HUES64 (cell line): ENCODE results near the gene DOCK4.
"Not testable (repeated sequence)": the region's sequence is repeated elsewhere in the genome, so short reads cannot be mapped to it uniquely, and the experiment has no call there.

Source experiments
- H3K27ac ChIP-seq: 2 replicates; pipeline ENCODE4 v1.7.0; 2013; ENCODE audit warnings: low read depth, low read length, inconsistent platforms
- H3K27me3 ChIP-seq: 2 replicates; pipeline ENCODE4 v1.6.1; 2013; ENCODE audit warnings: mild to moderate bottlenecking, low read length; ENCODE audit not compliant: insufficient read depth
- H3K36me3 ChIP-seq: 2 replicates; pipeline ENCODE4 v1.6.1; 2013; ENCODE audit warnings: mild to moderate bottlenecking, low read length; ENCODE audit not compliant: insufficient read depth
- H3K4me1 ChIP-seq: 2 replicates; pipeline ENCODE4 v1.6.1; 2013; ENCODE audit warnings: mild to moderate bottlenecking, low read length, moderate library complexity; ENCODE audit not compliant: insufficient read depth
- H3K4me3 ChIP-seq: 2 replicates; pipeline ENCODE4 v1.5.1; 2013; ENCODE audit warnings: mild to moderate bottlenecking, low read length, moderate library complexity
- H3K9ac ChIP-seq: 2 replicates; pipeline ENCODE4 v1.6.1; 2013; ENCODE audit warnings: mild to moderate bottlenecking, low read depth, low read length
- H3K9me3 ChIP-seq: 2 replicates; pipeline ENCODE4 v1.6.1; 2013; ENCODE audit warnings: low read depth, low read length; ENCODE audit not compliant: insufficient read depth
- WGBS: fragments of 150-250, 120-280 bp; methylation state at CpG from one replicate; pipeline ENCODE4 v1.1.7; 2013; ENCODE audit warnings: missing lambda C conversion rate; 5-methylcytosine and 5-hydroxymethylcytosine counted together

DOCK4 gene

DNA sequence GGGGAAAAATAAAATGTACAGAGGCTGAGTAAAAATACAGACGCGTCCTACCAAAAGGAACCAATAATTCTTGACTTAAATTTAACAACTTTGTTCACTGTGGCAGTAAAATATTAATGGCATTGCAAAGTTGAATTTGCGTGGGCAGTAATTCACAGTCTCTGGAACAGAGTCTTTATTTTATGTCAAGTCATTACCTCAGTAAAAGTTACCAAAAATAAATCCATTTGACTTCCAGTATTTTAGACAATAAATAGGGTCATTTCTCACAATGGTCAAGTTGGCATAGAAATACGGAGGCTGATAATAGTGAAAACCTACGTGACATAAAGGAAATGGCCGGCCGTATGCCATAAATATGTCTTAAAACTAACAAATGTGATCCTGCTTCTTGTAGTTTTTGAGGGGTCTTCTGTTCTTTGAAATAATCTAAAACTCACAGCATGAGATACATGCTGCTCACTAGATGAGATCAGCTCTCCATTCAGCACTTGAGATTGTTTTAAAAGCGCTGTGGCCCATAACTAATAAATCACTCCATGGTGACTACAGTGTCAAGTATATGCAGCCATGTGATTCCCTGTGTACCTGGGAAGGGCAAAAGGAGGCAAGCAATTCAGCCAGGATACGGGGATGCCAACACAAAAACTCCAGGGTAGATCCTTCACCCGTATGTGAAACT lies 75.3 kb downstream of the DOCK4 start:
- H3K4me1 ChIP-seq = peaks cover 28% of the 10 kb centered on the region
- H3K27me3 ChIP-seq = no peaks in the 10 kb centered on the region
- H3K36me3 ChIP-seq = no peaks in the 10 kb centered on the region
- no peak overlapping the region for H3K9ac ChIP-seq
- no peaks in the 10 kb centered on the region for H3K9me3 ChIP-seq
- H3K27ac ChIP-seq = no peak overlapping the region
- H3K4me3 ChIP-seq = no peak overlapping the region
- WGBS = 84% methylated on average over 9 of the region's 10 CpGs

DNA sequence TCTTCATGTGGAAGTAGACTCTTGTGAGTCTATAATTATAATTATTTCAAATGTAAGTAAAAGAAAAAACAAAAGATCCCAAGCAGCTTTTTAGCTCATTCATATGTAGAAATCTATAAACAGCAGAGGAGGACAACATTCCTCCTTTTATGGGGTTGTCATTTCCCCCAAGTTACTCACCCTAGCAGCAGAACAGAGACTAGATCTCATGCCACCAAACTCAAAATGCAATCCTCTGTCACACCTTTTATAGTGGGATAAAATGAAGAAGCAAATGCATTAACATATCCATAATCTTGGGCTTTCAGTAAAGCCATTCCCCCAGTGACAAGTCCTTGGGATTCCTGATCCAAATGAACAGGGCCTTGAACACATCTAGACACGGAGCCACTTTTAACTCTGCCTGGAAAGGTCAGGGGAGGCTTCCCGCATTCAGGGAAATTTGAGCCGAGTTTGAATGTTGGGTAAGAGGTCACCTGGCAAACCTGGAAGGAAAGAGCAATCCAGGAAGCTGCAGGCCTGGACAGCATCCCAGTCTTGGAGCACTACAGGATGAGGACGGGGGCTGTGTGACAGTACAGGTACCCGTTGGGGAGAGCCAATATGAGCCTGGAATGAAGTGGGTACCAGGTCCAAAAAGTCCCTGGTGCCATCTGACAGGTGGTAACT lies 76.4 kb downstream of the DOCK4 start:
- H3K36me3 ChIP-seq = no peaks in the 10 kb centered on the region
- no peaks in the 10 kb centered on the region for H3K9me3 ChIP-seq
- 74% methylated on average over 5 of the region's 5 CpGs for WGBS
- H3K4me3 ChIP-seq = no peak overlapping the region
- H3K27me3 ChIP-seq = no peaks in the 10 kb centered on the region
- no peak overlapping the region for H3K9ac ChIP-seq
- no peak overlapping the region for H3K27ac ChIP-seq
- peaks cover 25% of the 10 kb centered on the region for H3K4me1 ChIP-seq

DNA sequence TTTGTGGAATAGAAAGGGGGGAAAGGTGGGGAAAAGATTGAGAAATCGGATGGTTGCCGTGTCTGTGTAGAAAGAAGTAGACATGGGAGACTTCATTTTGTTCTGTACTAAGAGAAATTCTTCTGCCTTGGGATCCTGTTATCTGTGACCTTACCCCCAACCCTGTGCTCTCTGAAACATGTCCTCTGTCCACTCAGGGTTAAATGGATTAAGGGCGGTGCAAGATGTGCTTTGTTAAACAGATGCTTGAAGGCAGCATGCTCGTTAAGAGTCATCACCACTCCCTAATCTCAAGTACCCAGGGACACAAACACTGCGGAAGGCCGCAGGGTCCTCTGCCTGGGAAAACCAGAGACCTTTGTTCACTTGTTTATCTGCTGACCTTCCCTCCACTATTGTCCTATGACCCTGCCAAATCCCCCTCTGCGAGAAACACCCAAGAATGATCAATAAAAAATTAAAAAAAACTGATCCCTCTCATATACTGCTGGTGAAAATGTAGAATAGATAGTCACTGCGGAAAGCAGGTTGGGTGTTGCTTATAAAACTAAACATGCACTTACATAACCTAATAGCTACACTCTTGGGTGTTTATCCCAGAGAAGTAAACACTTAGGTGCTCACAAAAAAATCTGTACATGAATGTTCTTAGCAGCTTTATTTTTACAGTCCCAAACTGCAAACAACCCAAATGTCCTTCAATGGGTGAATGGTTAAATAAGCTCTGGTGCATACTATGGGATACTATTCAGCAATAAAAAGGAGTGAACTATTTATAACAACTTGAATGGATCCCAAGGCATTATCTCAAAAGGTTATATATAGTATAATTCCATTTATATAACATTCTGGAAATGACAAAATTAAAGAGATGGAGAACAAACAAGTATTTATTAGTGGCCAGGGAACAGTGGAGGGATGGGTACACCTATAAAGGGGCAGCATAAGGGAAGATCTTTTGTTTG lies 77.5 kb downstream of the DOCK4 start:
- H3K4me1 ChIP-seq = peaks cover 25% of the 10 kb centered on the region
- H3K36me3 ChIP-seq, H3K9me3 ChIP-seq, H3K27ac ChIP-seq, H3K27me3 ChIP-seq, H3K9ac ChIP-seq, H3K4me3 ChIP-seq: not testable (repeated sequence)
- 96% methylated on average over 2 of the region's 8 CpGs for WGBS

DNA sequence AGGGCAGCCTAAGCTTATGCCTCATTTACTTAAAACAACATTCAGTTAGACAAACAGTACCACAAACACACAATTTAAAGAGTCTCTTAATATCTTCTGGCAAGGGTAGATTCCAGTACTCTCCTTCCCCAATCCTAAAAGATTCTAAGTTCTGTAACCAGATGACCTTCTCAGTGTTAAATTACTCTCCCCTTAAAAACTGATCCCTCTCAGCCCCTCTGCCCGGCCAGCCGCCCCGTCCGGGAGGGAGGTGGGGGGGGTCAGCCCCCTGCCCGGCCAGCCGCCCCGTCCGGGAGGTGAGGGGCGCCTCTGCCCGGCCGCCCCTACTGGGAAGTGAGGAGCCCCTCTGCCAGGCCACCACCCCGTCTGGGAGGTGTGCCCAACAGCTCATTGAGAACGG lies 78.2 kb downstream of the DOCK4 start:
- peaks cover 25% of the 10 kb centered on the region for H3K4me1 ChIP-seq
- not testable (repeated sequence) for H3K27me3 ChIP-seq, H3K9ac ChIP-seq, H3K36me3 ChIP-seq, H3K9me3 ChIP-seq, H3K27ac ChIP-seq, H3K4me3 ChIP-seq
- WGBS = 74% methylated on average over 3 of the region's 13 CpGs

DNA sequence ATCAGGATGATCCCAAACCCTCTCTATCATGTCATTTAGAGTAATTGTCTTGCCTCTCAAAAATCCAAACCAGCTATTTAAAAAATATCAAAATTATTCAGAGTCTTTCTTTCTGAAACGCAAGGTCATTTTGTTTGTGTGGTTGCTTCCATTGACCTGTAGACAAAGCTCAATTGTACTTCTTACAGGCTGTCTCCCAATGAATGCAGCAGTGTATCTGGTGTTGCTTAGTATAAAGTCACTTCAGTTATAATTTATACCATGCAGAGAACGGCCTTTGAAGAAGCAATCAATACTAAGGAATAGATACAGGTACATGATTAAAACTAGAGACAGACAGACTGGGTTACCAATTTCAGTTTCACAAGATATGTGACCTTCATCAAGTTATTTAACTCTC lies 80.9 kb downstream of the DOCK4 start:
- Histone ChIP-seq H3K9me3 (no peaks in the 10 kb centered on the region), H3K4me1 (peaks cover 12% of the 10 kb centered on the region; the same call in 1 of the 2 replicates), H3K4me3 (no peak overlapping the region), H3K27ac (no peak overlapping the region), H3K9ac (no peak overlapping the region), H3K36me3 (no peaks in the 10 kb centered on the region), H3K27me3 (no peaks in the 10 kb centered on the region)
- 100% methylated on average over 2 of the region's 2 CpGs for WGBS

DNA sequence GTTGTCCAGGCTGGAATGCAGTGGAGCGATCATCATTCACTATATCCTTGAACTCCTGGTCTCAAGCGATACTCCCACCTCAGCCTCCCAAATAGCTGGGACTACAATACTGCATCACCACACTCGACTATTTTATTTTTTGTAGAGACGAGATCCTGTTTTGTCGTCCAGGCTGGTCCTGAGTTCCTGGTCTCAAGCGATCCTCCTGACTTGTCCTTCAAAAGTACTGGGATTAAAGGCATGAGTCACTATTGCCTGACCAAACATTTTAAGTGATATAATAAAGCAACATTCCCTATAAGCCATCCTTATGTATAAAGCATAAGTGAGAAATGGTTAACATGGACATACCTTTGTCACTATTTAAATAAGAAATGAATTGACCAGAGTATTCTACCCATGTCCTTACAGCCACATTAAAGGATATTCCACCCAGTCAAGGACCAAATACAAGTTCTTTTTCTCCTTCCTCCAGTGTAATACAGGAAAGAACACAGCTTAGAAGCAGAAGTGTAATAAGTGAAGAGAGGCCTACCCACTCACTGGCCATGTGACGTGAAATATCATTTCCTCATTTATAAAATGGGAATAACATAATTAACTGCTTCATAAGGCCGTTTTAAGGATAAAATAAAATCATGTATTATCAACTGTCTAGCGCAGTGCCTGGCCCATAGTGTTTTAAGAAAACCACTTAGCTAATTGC lies 82.0 kb downstream of the DOCK4 start:
- Histone ChIP-seq H3K4me1 (peaks cover 6% of the 10 kb centered on the region; the same call in 1 of the 2 replicates), H3K4me3 (no peak overlapping the region), H3K36me3 (no peaks in the 10 kb centered on the region), H3K9me3 (no peaks in the 10 kb centered on the region), H3K27me3 (no peaks in the 10 kb centered on the region), H3K9ac (no peak overlapping the region), H3K27ac (no peak overlapping the region)
- WGBS = 94% methylated on average over 8 of the region's 9 CpGs

DNA sequence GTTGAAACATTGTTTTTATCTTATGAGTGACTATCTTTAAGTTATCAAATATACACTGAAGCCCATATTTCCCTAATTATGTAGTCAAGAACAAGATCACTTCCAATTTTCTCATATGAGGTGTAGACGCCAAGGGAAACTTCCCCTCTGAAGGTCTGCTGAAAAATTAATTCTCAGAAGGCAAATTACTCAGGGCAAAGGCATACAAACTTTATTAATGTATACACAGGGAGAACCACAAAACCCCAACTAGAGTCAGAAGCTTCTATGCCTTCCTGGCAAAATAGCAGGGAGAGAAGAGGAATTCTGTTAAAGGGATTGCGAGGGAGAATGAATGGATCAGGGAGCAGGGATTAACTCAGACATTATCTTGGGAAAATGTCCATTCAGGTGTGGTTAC lies 83.4 kb downstream of the DOCK4 start:
- no peaks in the 10 kb centered on the region for H3K36me3 ChIP-seq
- no peak overlapping the region for H3K4me3 ChIP-seq
- H3K9ac ChIP-seq = no peak overlapping the region
- 90% methylated on average over 2 of the region's 2 CpGs for WGBS
- H3K9me3 ChIP-seq = no peaks in the 10 kb centered on the region
- H3K4me1 ChIP-seq = no peaks in the 10 kb centered on the region
- no peak overlapping the region for H3K27ac ChIP-seq
- H3K27me3 ChIP-seq = no peaks in the 10 kb centered on the region

DNA sequence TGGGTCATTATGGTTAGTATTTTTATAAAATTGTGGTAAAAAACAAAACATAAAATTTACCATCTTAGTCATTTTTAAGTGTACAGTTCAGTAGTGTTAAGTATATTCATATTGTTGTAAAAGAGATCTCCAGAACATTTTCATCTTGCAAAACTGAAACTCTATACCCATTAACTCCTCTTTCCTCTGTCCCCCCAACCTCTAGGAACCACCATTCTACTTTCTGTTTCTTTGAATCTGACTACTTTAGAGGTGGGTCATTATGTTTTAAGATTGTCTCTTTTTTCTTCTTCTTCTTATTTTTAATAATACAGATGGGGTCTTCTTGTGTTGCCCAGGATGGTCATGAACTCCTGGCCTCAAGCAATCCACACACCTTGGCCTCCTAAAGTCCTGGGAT lies 84.1 kb downstream of the DOCK4 start:
- Histone ChIP-seq H3K9ac (no peak overlapping the region), H3K27me3 (no peaks in the 10 kb centered on the region), H3K9me3 (no peaks in the 10 kb centered on the region), H3K36me3 (no peaks in the 10 kb centered on the region), H3K4me3 (no peak overlapping the region), H3K27ac (no peak overlapping the region), H3K4me1 (no peaks in the 10 kb centered on the region)

DNA sequence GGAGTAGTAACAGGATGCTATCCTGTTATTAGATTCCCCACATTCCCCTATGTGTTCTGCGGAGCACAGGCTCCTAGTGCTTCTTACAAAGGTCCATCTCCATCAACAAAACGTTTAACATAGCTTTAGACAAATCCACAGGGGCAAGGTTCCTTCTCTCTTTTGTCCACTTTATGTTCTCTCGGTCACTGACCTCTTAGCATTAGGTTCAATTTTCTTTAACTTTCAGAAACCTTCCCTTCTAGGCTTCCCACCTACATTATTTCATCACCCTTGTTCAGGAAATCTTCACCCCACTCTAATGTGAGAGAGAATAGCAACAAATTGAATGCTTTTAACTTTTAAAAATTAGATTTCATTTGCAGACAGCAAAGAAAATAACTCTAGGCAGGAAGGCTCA lies 84.9 kb downstream of the DOCK4 start:
- H3K9me3 ChIP-seq = no peaks in the 10 kb centered on the region
- no peaks in the 10 kb centered on the region for H3K27me3 ChIP-seq
- H3K4me3 ChIP-seq = no peak overlapping the region
- no peaks in the 10 kb centered on the region for H3K4me1 ChIP-seq
- no peak overlapping the region for H3K9ac ChIP-seq
- H3K36me3 ChIP-seq = no peaks in the 10 kb centered on the region
- WGBS = 84% methylated on average over 3 of the region's 3 CpGs
- no peak overlapping the region for H3K27ac ChIP-seq

DNA sequence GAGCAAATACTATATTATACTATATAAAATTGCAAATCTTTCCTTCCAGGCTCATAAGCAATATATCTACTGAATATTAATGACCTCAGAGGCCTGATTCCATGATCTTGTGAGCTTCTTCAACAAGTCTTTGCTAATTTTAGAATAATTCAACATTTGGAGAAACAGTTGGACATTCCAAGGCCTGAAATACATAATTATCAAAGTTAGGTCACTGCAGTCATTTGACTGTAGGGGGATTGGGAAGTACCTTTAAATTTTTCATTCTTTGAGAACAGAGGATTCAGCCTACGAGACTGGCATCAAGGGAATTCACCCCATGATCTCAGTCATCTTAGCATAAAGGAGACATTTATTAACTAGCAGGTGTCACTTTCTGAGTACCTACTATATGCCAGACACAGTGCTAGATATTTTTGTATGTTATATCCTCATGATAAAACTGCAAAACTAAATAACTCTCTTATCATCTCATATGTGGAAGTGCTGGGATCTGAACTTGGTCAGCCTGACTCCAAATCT lies 85.4 kb downstream of the DOCK4 start:
- no peak overlapping the region for H3K27ac ChIP-seq
- 100% methylated on average over 1 of the region's 1 CpG for WGBS
- H3K4me1 ChIP-seq = no peaks in the 10 kb centered on the region
- no peaks in the 10 kb centered on the region for H3K9me3 ChIP-seq
- H3K36me3 ChIP-seq = no peaks in the 10 kb centered on the region
- H3K27me3 ChIP-seq = no peaks in the 10 kb centered on the region
- H3K9ac ChIP-seq = no peak overlapping the region
- no peak overlapping the region for H3K4me3 ChIP-seq
